ENCODE measurements around the gene CCDC150. TPM values are rescaled to one million over a fixed set of nuclear protein-coding genes. Genes with fewer than 3 reads are reported as not detected.

Gene CCDC150
- total RNA-seq, 1 experiment from 2014 or later: 34.0 TPM

GRCh38 chr2:196748123-196748522, 108.6 kb downstream of the CCDC150 start:
- intact Hi-C loops (cut with micrococcal nuclease; ENCODE audit: unreplicated experiment): no loop called here
- Mint-ChIP-seq H3K27me3 (ENCODE audit: insufficient read depth, unreplicated experiment) (no peaks in the 10 kb centered on the region), H3K27ac (ENCODE audit: unreplicated experiment) (peak overlapping the region; percentile 55), H3K9me3 (ENCODE audit: unreplicated experiment) (no peaks in the 10 kb centered on the region), H3K36me3 (ENCODE audit: insufficient read depth, unreplicated experiment) (peaks cover 9% of the 10 kb centered on the region), H3K4me3 (ENCODE audit: unreplicated experiment) (peak overlapping the region; percentile 2), H3K4me1 (ENCODE audit: low read depth, unreplicated experiment) (peaks cover 14% of the 10 kb centered on the region)
- TF ChIP-seq, protein P1, sequence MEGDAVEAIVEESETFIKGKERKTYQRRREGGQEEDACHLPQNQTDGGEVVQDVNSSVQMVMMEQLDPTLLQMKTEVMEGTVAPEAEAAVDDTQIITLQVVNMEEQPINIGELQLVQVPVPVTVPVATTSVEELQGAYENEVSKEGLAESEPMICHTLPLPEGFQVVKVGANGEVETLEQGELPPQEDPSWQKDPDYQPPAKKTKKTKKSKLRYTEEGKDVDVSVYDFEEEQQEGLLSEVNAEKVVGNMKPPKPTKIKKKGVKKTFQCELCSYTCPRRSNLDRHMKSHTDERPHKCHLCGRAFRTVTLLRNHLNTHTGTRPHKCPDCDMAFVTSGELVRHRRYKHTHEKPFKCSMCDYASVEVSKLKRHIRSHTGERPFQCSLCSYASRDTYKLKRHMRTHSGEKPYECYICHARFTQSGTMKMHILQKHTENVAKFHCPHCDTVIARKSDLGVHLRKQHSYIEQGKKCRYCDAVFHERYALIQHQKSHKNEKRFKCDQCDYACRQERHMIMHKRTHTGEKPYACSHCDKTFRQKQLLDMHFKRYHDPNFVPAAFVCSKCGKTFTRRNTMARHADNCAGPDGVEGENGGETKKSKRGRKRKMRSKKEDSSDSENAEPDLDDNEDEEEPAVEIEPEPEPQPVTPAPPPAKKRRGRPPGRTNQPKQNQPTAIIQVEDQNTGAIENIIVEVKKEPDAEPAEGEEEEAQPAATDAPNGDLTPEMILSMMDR (IDR thresholded peaks at IDR 0.05; ENCODE audit: insufficient read depth in 1 of 2, low read depth in 1 of 2, low read length in 1 of 2, severe bottlenecking in 1 of 2, unreplicated experiment in 1 of 2): no peak
- H3K27me3 ChIP-seq (replicated peaks; ENCODE audit: control insufficient read depth, insufficient read depth, low read length): no peaks in the 10 kb centered on the region
- H3K9me3 ChIP-seq: no peaks in the 10 kb centered on the region; the same call in 1 of the 2 replicates
- H3K4me3 ChIP-seq (ENCODE audit: low read depth, low read length): no peak overlapping the region
- ChIA-PET CTCF (no interaction called here), POLR2A (no interaction called here)
- DNase-seq: no peak
- H3K36me3 ChIP-seq (ENCODE audit: control insufficient read depth, insufficient read depth, low read length): no peaks in the 10 kb centered on the region; the same call in 1 of the 2 replicates
- peaks cover 28% of the 10 kb centered on the region for H3K4me1 ChIP-seq
- BruUV-seq (replicated peaks): no TSS peak

- Mint-ChIP-seq H3K36me3 (ENCODE audit: insufficient read depth, unreplicated experiment) (peaks cover 9% of the 10 kb centered on the region), H3K4me1 (ENCODE audit: low read depth, unreplicated experiment) (peaks cover 14% of the 10 kb centered on the region), H3K27ac (ENCODE audit: unreplicated experiment) (peak overlapping the region; percentile 53), H3K27me3 (ENCODE audit: insufficient read depth, unreplicated experiment) (no peaks in the 10 kb centered on the region), H3K9me3 (ENCODE audit: unreplicated experiment) (peaks cover 3% of the 10 kb centered on the region), H3K4me3 (ENCODE audit: unreplicated experiment) (no peak overlapping the region)
- ChIA-PET CTCF (interaction anchor here (0.7 to 1.2 kb wide), 3 partner anchors 21 to 158 kb away, joined by 3 to 5 read pairs (median 3); partner anchors contain the start of gene HECW2), POLR2A (no interaction called here)
- H3K27me3 ChIP-seq (replicated peaks; ENCODE audit: control insufficient read depth, insufficient read depth, low read length): no peaks in the 10 kb centered on the region
- TF ChIP-seq, protein P1 (IDR thresholded peaks at IDR 0.05; ENCODE audit: insufficient read depth in 1 of 2, low read depth in 1 of 2, low read length in 1 of 2, severe bottlenecking in 1 of 2, unreplicated experiment in 1 of 2): no peak
- no peak overlapping the region for H3K4me3 ChIP-seq (ENCODE audit: low read depth, low read length)
- BruUV-seq (replicated peaks): no TSS peak
- no peaks in the 10 kb centered on the region for H3K9me3 ChIP-seq
- H3K36me3 ChIP-seq (ENCODE audit: control insufficient read depth, insufficient read depth, low read length): no peaks in the 10 kb centered on the region; the same call in 1 of the 2 replicates
- peaks cover 23% of the 10 kb centered on the region for H3K4me1 ChIP-seq
- DNase-seq: no peak
- intact Hi-C loops (cut with micrococcal nuclease; ENCODE audit: unreplicated experiment): loop anchor here (2.0 to 10.0 kb wide), 2 partner anchors 112 to 316 kb away; partner anchors contain the start of gene CCDC150
These were observed 110.9 kb downstream of the CCDC150 start for GRCh38 chr2:196750291-196750923.

- Histone ChIP-seq H3K4me3 (ENCODE audit: low read depth, low read length) (no peak overlapping the region), H3K36me3 (ENCODE audit: control insufficient read depth, insufficient read depth, low read length) (no peaks in the 10 kb centered on the region; the same call in 1 of the 2 replicates), H3K4me1 (peaks cover 23% of the 10 kb centered on the region), H3K27me3 (replicated peaks; ENCODE audit: control insufficient read depth, insufficient read depth, low read length) (no peaks in the 10 kb centered on the region), H3K9me3 (no peaks in the 10 kb centered on the region)
- peak; percentile 66 to 68 for DNase-seq
- intact Hi-C loops (cut with micrococcal nuclease; ENCODE audit: unreplicated experiment): loop anchor here (2.0 to 10.0 kb wide), 2 partner anchors 112 to 316 kb away; partner anchors contain the start of gene CCDC150
- no TSS peak for BruUV-seq (replicated peaks)
- H3K9me3 Mint-ChIP-seq (ENCODE audit: unreplicated experiment): peaks cover 10% of the 10 kb centered on the region
- ChIA-PET POLR2A (no interaction called here), CTCF (interaction anchor here (0.7 to 1.2 kb wide), 3 partner anchors 22 to 158 kb away, joined by 3 to 5 read pairs (median 3); partner anchors contain the start of gene HECW2)
- peaks cover 9% of the 10 kb centered on the region for H3K36me3 Mint-ChIP-seq (ENCODE audit: insufficient read depth, unreplicated experiment)
- H3K4me1 Mint-ChIP-seq (ENCODE audit: low read depth, unreplicated experiment): peaks cover 14% of the 10 kb centered on the region
- TF ChIP-seq, protein P1 (IDR thresholded peaks at IDR 0.05; ENCODE audit: insufficient read depth in 1 of 2, low read depth in 1 of 2, low read length in 1 of 2, severe bottlenecking in 1 of 2, unreplicated experiment in 1 of 2): peak; percentile 63 to 78
- no peaks in the 10 kb centered on the region for H3K27me3 Mint-ChIP-seq (ENCODE audit: insufficient read depth, unreplicated experiment)
- no peak overlapping the region for H3K4me3 Mint-ChIP-seq (ENCODE audit: unreplicated experiment)
- peak overlapping the region; percentile 53 for H3K27ac Mint-ChIP-seq (ENCODE audit: unreplicated experiment)
These were observed 111.6 kb downstream of the CCDC150 start for GRCh38 chr2:196750977-196751631.

Measured in Caco-2 (cell line).